ENCODE results near the gene TEAD4. TPM values are rescaled to one million over a fixed set of nuclear protein-coding genes. Genes with fewer than 3 reads are reported as not detected.

Gene TEAD4
- total RNA-seq, 1 experiment from 2014 or later = 96.8 TPM

DNA sequence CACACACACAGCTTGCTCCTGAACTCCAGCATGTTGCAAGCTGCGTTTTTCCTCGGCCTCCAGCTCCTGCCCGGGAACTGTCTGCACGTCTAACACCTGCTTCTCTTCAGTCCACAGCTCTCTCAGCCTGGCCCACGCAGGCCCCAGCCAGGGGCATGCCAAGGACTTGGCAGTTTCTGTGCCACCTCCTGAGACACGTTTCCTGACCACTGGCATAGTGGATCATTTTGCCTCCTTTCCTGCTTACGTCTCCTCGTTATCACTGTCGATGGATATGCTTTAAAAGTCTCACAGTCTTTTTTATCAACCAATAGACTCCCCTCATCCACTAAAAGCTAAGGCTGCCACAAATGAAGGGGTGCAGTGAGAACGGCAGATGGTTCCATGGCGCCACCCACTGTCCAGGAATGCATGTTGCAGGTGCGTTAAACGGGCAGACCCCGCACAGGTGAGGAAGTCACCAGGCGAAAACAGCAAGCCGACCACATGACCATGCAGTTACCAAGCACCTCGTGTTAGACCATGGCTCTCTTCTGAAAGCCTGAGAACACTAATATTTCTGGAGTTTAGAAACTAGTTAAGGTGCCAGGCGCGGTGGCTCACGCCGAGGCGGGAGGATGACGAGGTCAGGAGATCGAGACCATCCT, 14.7 kb upstream of the TEAD4 start (continued):
- TF ChIP-seq JUN (CRISPR knock-in tag; IDR thresholded peaks at IDR 0.05) = no peak
- TF ChIP-seq NFATC4 (CRISPR knock-in tag; IDR thresholded peaks at IDR 0.05) = no peak
- TF ChIP-seq, protein P1, sequence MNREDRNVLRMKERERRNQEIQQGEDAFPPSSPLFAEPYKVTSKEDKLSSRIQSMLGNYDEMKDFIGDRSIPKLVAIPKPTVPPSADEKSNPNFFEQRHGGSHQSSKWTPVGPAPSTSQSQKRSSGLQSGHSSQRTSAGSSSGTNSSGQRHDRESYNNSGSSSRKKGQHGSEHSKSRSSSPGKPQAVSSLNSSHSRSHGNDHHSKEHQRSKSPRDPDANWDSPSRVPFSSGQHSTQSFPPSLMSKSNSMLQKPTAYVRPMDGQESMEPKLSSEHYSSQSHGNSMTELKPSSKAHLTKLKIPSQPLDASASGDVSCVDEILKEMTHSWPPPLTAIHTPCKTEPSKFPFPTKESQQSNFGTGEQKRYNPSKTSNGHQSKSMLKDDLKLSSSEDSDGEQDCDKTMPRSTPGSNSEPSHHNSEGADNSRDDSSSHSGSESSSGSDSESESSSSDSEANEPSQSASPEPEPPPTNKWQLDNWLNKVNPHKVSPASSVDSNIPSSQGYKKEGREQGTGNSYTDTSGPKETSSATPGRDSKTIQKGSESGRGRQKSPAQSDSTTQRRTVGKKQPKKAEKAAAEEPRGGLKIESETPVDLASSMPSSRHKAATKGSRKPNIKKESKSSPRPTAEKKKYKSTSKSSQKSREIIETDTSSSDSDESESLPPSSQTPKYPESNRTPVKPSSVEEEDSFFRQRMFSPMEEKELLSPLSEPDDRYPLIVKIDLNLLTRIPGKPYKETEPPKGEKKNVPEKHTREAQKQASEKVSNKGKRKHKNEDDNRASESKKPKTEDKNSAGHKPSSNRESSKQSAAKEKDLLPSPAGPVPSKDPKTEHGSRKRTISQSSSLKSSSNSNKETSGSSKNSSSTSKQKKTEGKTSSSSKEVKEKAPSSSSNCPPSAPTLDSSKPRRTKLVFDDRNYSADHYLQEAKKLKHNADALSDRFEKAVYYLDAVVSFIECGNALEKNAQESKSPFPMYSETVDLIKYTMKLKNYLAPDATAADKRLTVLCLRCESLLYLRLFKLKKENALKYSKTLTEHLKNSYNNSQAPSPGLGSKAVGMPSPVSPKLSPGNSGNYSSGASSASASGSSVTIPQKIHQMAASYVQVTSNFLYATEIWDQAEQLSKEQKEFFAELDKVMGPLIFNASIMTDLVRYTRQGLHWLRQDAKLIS (CRISPR knock-in tag; IDR thresholded peaks at IDR 0.05; ENCODE audit: borderline replicate concordance) = no peak
- TF ChIP-seq, protein P2, sequence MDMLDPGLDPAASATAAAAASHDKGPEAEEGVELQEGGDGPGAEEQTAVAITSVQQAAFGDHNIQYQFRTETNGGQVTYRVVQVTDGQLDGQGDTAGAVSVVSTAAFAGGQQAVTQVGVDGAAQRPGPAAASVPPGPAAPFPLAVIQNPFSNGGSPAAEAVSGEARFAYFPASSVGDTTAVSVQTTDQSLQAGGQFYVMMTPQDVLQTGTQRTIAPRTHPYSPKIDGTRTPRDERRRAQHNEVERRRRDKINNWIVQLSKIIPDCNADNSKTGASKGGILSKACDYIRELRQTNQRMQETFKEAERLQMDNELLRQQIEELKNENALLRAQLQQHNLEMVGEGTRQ (CRISPR knock-in tag; IDR thresholded peaks at IDR 0.05) = peak; percentile 88
- TF ChIP-seq SOX15 (CRISPR knock-in tag; IDR thresholded peaks at IDR 0.05) = no peak
- no peak for TF ChIP-seq ZNF138 (CRISPR knock-in tag; conservative IDR thresholded peaks at IDR 0.05)
- TF ChIP-seq ZNF416 (CRISPR knock-in tag; IDR thresholded peaks at IDR 0.05) = no peak
- TF ChIP-seq, protein P3, sequence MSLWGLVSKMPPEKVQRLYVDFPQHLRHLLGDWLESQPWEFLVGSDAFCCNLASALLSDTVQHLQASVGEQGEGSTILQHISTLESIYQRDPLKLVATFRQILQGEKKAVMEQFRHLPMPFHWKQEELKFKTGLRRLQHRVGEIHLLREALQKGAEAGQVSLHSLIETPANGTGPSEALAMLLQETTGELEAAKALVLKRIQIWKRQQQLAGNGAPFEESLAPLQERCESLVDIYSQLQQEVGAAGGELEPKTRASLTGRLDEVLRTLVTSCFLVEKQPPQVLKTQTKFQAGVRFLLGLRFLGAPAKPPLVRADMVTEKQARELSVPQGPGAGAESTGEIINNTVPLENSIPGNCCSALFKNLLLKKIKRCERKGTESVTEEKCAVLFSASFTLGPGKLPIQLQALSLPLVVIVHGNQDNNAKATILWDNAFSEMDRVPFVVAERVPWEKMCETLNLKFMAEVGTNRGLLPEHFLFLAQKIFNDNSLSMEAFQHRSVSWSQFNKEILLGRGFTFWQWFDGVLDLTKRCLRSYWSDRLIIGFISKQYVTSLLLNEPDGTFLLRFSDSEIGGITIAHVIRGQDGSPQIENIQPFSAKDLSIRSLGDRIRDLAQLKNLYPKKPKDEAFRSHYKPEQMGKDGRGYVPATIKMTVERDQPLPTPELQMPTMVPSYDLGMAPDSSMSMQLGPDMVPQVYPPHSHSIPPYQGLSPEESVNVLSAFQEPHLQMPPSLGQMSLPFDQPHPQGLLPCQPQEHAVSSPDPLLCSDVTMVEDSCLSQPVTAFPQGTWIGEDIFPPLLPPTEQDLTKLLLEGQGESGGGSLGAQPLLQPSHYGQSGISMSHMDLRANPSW (CRISPR knock-in tag; conservative IDR thresholded peaks at IDR 0.05; ENCODE audit: low read depth) = no peak
- TF ChIP-seq, protein P4, sequence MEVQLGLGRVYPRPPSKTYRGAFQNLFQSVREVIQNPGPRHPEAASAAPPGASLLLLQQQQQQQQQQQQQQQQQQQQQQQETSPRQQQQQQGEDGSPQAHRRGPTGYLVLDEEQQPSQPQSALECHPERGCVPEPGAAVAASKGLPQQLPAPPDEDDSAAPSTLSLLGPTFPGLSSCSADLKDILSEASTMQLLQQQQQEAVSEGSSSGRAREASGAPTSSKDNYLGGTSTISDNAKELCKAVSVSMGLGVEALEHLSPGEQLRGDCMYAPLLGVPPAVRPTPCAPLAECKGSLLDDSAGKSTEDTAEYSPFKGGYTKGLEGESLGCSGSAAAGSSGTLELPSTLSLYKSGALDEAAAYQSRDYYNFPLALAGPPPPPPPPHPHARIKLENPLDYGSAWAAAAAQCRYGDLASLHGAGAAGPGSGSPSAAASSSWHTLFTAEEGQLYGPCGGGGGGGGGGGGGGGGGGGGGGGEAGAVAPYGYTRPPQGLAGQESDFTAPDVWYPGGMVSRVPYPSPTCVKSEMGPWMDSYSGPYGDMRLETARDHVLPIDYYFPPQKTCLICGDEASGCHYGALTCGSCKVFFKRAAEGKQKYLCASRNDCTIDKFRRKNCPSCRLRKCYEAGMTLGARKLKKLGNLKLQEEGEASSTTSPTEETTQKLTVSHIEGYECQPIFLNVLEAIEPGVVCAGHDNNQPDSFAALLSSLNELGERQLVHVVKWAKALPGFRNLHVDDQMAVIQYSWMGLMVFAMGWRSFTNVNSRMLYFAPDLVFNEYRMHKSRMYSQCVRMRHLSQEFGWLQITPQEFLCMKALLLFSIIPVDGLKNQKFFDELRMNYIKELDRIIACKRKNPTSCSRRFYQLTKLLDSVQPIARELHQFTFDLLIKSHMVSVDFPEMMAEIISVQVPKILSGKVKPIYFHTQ (CRISPR knock-in tag; IDR thresholded peaks at IDR 0.05) = no peak
- TF ChIP-seq, protein P5, sequence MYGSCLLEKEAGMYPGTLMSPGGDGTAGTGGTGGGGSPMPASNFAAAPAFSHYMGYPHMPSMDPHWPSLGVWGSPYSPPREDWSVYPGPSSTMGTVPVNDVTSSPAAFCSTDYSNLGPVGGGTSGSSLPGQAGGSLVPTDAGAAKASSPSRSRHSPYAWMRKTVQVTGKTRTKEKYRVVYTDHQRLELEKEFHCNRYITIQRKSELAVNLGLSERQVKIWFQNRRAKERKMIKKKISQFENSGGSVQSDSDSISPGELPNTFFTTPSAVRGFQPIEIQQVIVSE (CRISPR knock-in tag; IDR thresholded peaks at IDR 0.05; ENCODE audit: borderline replicate concordance) = no peak
- TF ChIP-seq NR2C2 (CRISPR knock-in tag; IDR thresholded peaks at IDR 0.05) = no peak
- TF ChIP-seq, protein P6, sequence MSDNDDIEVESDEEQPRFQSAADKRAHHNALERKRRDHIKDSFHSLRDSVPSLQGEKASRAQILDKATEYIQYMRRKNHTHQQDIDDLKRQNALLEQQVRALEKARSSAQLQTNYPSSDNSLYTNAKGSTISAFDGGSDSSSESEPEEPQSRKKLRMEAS (CRISPR knock-in tag; IDR thresholded peaks at IDR 0.05) = peak; percentile 92
- TF ChIP-seq, protein P7, sequence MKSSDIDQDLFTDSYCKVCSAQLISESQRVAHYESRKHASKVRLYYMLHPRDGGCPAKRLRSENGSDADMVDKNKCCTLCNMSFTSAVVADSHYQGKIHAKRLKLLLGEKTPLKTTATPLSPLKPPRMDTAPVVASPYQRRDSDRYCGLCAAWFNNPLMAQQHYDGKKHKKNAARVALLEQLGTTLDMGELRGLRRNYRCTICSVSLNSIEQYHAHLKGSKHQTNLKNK (CRISPR knock-in tag; IDR thresholded peaks at IDR 0.05) = no peak
- no peak; the same call in 1 of the 2 replicates for TF ChIP-seq SP1 (CRISPR knock-in tag; conservative IDR thresholded peaks at IDR 0.05)
- TF ChIP-seq TP53 (CRISPR knock-in tag; IDR thresholded peaks at IDR 0.05) = no peak
- TF ChIP-seq GTF2I (CRISPR knock-in tag; conservative IDR thresholded peaks at IDR 0.05) = no peak
- TF ChIP-seq MYBL2 (CRISPR knock-in tag; IDR thresholded peaks at IDR 0.05) = no peak
- TF ChIP-seq ETV6 (CRISPR knock-in tag; IDR thresholded peaks at IDR 0.05) = peak; percentile 97
- TF ChIP-seq ZNF671 (CRISPR knock-in tag; IDR thresholded peaks at IDR 0.05) = no peak
- TF ChIP-seq ZNF219 (CRISPR knock-in tag; IDR thresholded peaks at IDR 0.05; ENCODE audit: borderline replicate concordance) = no peak
- TF ChIP-seq FOXK1 (CRISPR knock-in tag; IDR thresholded peaks at IDR 0.05) = peak; percentile 93
- TF ChIP-seq, protein P8, sequence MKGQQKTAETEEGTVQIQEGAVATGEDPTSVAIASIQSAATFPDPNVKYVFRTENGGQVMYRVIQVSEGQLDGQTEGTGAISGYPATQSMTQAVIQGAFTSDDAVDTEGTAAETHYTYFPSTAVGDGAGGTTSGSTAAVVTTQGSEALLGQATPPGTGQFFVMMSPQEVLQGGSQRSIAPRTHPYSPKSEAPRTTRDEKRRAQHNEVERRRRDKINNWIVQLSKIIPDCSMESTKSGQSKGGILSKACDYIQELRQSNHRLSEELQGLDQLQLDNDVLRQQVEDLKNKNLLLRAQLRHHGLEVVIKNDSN (CRISPR knock-in tag; IDR thresholded peaks at IDR 0.05) = peak; percentile 83; the same call in 1 of the 2 replicates
- TF ChIP-seq, protein P9, sequence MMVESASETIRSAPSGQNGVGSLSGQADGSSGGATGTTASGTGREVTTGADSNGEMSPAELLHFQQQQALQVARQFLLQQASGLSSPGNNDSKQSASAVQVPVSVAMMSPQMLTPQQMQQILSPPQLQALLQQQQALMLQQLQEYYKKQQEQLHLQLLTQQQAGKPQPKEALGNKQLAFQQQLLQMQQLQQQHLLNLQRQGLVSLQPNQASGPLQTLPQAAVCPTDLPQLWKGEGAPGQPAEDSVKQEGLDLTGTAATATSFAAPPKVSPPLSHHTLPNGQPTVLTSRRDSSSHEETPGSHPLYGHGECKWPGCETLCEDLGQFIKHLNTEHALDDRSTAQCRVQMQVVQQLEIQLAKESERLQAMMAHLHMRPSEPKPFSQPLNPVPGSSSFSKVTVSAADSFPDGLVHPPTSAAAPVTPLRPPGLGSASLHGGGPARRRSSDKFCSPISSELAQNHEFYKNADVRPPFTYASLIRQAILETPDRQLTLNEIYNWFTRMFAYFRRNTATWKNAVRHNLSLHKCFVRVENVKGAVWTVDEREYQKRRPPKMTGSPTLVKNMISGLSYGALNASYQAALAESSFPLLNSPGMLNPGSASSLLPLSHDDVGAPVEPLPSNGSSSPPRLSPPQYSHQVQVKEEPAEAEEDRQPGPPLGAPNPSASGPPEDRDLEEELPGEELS (CRISPR knock-in tag; IDR thresholded peaks at IDR 0.05) = peak; percentile 84
- peak; percentile 85; the same call in 1 of the 2 replicates for TF ChIP-seq TEAD1 (CRISPR knock-in tag; IDR thresholded peaks at IDR 0.05)
- TF ChIP-seq SMAD4 (CRISPR knock-in tag; IDR thresholded peaks at IDR 0.05) = no peak
- no peak for TF ChIP-seq CBFB (CRISPR knock-in tag; IDR thresholded peaks at IDR 0.05; ENCODE audit: low read depth)

All from WTC11 (cell line).